PC-9 (cell line): Measurements from ENCODE around the gene ARFGAP1. TPM values are rescaled to one million over a fixed set of nuclear protein-coding genes. Genes with fewer than 3 reads are reported as not detected.

ENCODE experiments used
- BruUV-seq: library from RNA; stranded (reverse); fragments of 400-500 nt; replicated peaks from 2 replicates; lab custom pipeline; 2021; lab: Mats Ljungman, UMichigan
- CTCF ChIA-PET: fragments of 300-600 bp; sonication (Branson Sonifier 250); formaldehyde crosslinking; loops from one replicate; lab custom pipeline; 2022; ENCODE audit warnings: antibody characterized with exemption; lab: Charles Lee
- POLR2A ChIA-PET: fragments of 300-600 bp; sonication (Branson Sonifier 250); formaldehyde crosslinking; loops from one replicate; lab custom pipeline; 2022; ENCODE audit warnings: antibody characterized with exemption; ENCODE audit not compliant: unreplicated experiment; lab: Charles Lee
- DNase-seq, 2 experiments: peaks; one replicate each; pipeline versions ENCODE4 v3.0.0 to v3.0.0-alpha.2; 2015 to 2022; ENCODE audit warnings: mixed read lengths in 1 of 2
- H2AFZ ChIP-seq: fragments of 200-600 bp; sonication (generic); 2 replicates; pipeline ENCODE4 v1.8.1; 2017; ENCODE audit warnings: antibody characterized with exemption
- H3F3A ChIP-seq: fragments of 200-600 bp; sonication (generic); 2 replicates; pipeline ENCODE4 v1.8.1; 2017; ENCODE audit warnings: antibody characterized with exemption, mild to moderate bottlenecking, low read depth; ENCODE audit not compliant: insufficient read depth
- H3K27ac ChIP-seq: fragments of 200-600 bp; sonication (generic); 2 replicates; pipeline ENCODE4 v1.6.1; 2016; ENCODE audit warnings: mixed run types
- H3K27me3 ChIP-seq: fragments of 200-600 bp; sonication (generic); 2 replicates; pipeline ENCODE4 v1.6.1; 2016; ENCODE audit warnings: low read depth, mixed run types; ENCODE audit not compliant: insufficient read depth
- H3K36me3 ChIP-seq: fragments of 200-600 bp; sonication (generic); 2 replicates; pipeline ENCODE4 v1.6.1; 2016; ENCODE audit warnings: low read depth, mixed run types
- H3K4me1 ChIP-seq: fragments of 200-600 bp; sonication (generic); replicated peaks from 2 replicates; pipeline ENCODE4 v1.6.1; 2016; ENCODE audit warnings: mixed run types; ENCODE audit not compliant: insufficient read depth
- H3K4me2 ChIP-seq: fragments of 200-600 bp; sonication (generic); 2 replicates; pipeline ENCODE4 v1.6.1; 2017; ENCODE audit warnings: mixed run types
- H3K4me3 ChIP-seq: fragments of 200-600 bp; sonication (generic); 2 replicates; pipeline ENCODE4 v1.6.1; 2016; ENCODE audit warnings: mixed run types
- H3K79me2 ChIP-seq: fragments of 200-600 bp; sonication (generic); 2 replicates; pipeline ENCODE4 v1.6.1; 2017; ENCODE audit warnings: low read depth, mixed run types
- H3K9me2 ChIP-seq: fragments of 200-600 bp; sonication (generic); 2 replicates; pipeline ENCODE4 v1.8.1; 2017; ENCODE audit warnings: mild to moderate bottlenecking; ENCODE audit not compliant: insufficient read depth
- H3K9me3 ChIP-seq: fragments of 200-600 bp; sonication (generic); 2 replicates; pipeline ENCODE4 v1.8.1; 2016; ENCODE audit warnings: low read depth; ENCODE audit not compliant: insufficient read depth
- H4K20me1 ChIP-seq: fragments of 200-600 bp; sonication (generic); 2 replicates; pipeline ENCODE4 v1.8.1; 2017; ENCODE audit not compliant: insufficient read depth
- CTCF ChIP-seq: fragments of 200-600 bp; sonication (generic); conservative IDR thresholded peaks from 2 replicates; pipeline ENCODE4 v1.6.1; 2017; ENCODE audit warnings: mixed run types, antibody characterized with exemption, mild to moderate bottlenecking, moderate library complexity
- EZH2 ChIP-seq: fragments of 200-600 bp; sonication (generic); IDR thresholded peaks from 2 replicates; pipeline ENCODE4 v1.8.0; 2017; ENCODE audit warnings: antibody characterized with exemption, low read depth
- intact Hi-C: fragments of 100-400 bp; cut with micrococcal nuclease; formaldehyde crosslinking; loops from one replicate; pipeline ENCODE4 v1.10.0; 2022; ENCODE audit not compliant: unreplicated experiment
- total RNA-seq: library from RNA; stranded (reverse); gene quantifications from 2 replicates; pipeline ENCODE4 v1.2.3, GENCODE V29; 2021

Gene ARFGAP1
- total RNA-seq, 1 experiment from 2014 or later: 89.0 TPM

GRCh38 chr20:63287697-63288580, 15.3 kb downstream of the ARFGAP1 start:
- DNase-seq: no peak
- Histone ChIP-seq H3K4me1 (no peaks in the 10 kb centered on the region), H3K4me3 (no peak overlapping the region), H3K27ac (no peak overlapping the region), H3K36me3 (no peaks in the 10 kb centered on the region), H2AFZ (no peak overlapping the region), H3F3A (peaks cover 5% of the 10 kb centered on the region; the same call in 1 of the 2 replicates), H3K9me2 (no peaks in the 10 kb centered on the region), H3K4me2 (no peak overlapping the region), H4K20me1 (peaks cover 30% of the 10 kb centered on the region), H3K27me3 (no peaks in the 10 kb centered on the region), H3K9me3 (no peaks in the 10 kb centered on the region), H3K79me2 (no peaks in the 10 kb centered on the region)
- intact Hi-C loops: no loop called here
- ChIA-PET POLR2A (no interaction called here), CTCF (no interaction called here)
- TF ChIP-seq CTCF (no peak), EZH2 (no peak)
- BruUV-seq: no TSS peak

DNA sequence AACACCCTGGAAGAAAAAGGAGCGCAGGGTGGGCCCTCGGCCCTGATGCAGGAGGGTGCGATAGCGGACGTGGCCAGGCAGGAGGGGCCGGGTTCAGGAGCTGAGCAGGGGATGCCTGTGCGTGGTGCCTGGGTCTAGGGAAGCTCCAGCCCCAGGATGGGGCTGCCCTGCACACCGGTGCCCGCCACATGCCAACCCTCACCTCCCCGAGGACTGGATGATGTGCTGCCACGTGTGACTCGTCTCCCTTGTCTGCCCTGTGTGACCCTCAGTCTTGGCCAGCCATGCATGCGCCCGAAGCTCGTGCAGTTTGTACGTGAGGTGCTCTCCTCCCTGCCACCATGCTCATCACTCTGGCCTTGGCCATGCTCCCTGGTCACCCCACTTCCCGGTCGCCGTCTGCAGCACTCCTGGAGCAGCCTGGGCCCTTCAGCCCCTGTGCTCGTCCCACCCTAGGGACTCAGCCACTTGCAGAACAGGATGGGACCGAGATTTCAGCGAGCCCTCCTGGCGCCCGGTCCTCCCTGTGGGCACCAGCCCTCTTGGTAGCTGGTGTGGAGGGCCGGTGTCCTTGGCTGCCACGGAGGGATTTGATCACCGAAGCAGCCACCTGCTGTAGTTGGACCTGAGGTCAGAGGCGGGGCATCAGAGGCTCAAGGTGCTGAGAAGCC, 16.1 kb downstream of the ARFGAP1 start:
- TF ChIP-seq CTCF (no peak), EZH2 (no peak)
- Histone ChIP-seq H3K4me3 (no peak overlapping the region), H3K9me2 (no peaks in the 10 kb centered on the region), H3K27ac (no peak overlapping the region), H3K27me3 (no peaks in the 10 kb centered on the region), H4K20me1 (peaks cover 30% of the 10 kb centered on the region), H3K9me3 (no peaks in the 10 kb centered on the region), H3K4me2 (no peak overlapping the region), H3K36me3 (no peaks in the 10 kb centered on the region), H3K79me2 (no peaks in the 10 kb centered on the region), H2AFZ (no peak overlapping the region), H3F3A (peaks cover 5% of the 10 kb centered on the region; the same call in 1 of the 2 replicates), H3K4me1 (no peaks in the 10 kb centered on the region)
- intact Hi-C loops: no loop called here
- DNase-seq: no peak
- ChIA-PET POLR2A (no interaction called here), CTCF (no interaction called here)
- BruUV-seq: no TSS peak

DNA sequence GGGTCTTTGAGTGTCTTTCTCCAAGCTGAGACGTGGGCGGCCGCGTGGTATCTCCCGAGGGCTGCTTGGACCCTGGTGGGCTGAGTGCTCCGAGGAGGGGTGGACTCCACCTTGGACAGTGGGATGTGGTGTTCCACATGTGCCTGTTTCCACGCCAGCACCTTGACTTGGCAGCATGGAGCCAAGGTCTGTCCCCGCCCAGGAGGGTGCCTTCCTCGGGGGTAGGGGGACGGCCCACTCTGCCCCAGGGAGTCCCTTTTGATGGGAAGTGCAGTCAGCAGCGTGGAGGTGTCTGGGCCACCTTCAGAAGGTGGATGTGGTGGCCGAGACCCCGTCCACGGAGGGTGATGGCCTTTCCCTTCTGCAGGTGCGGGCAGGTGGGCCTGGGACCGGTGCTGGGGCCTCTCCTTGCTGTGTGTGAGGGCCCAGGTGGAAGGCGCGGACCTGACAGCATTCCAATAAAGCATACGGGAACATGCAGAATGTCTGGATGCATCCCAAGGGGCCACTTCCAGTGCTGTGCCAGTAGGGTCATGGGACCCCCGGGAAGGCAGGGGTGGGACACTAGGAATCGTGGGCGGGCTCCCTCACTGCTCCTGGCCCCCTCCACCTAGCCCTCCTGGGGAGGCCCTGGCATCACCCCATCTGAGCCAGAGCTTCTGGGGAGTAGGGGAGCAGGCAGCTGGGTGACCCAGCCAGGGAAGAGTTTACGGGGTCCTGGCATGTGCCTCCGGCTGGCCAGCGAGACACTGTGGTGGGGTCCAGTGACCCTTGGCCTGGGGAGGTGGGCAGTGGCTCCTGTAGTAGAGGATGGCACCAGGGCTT, 16.9 kb downstream of the ARFGAP1 start:
- intact Hi-C loops: loop anchor here (5.0 kb wide), 1 partner anchor 67 kb away; no protein-coding TSS in a partner anchor
- Histone ChIP-seq H3F3A (peaks cover 5% of the 10 kb centered on the region; the same call in 1 of the 2 replicates), H3K27ac (no peak overlapping the region), H2AFZ (no peak overlapping the region), H3K4me1 (no peaks in the 10 kb centered on the region), H3K79me2 (no peaks in the 10 kb centered on the region), H3K36me3 (no peaks in the 10 kb centered on the region), H4K20me1 (peaks cover 24% of the 10 kb centered on the region), H3K4me3 (no peak overlapping the region), H3K4me2 (no peak overlapping the region), H3K9me3 (no peaks in the 10 kb centered on the region), H3K9me2 (no peaks in the 10 kb centered on the region), H3K27me3 (0 out of 2 replicates have a peak, but pooled peaks cover 4% of the 10 kb centered on the region)
- BruUV-seq: TSS peak; percentile 11
- ChIA-PET POLR2A (no interaction called here), CTCF (no interaction called here)
- TF ChIP-seq CTCF: no peak
- no peak for TF ChIP-seq EZH2
- no peak for DNase-seq
